Cardiac fibroblast (primary cell): ENCODE results near the gene SH3BP1.

ENCODE experiments used
- DNase-seq, 2 donors: peaks; one replicate each; pipeline versions ENCODE4 v3.0.0 to v3.0.0-alpha.2; 2010; ENCODE audit warnings: low read depth in 2 of 2
- H3K4me3 ChIP-seq, 2 donors: replicated peaks in 1 of 2; 1 replicate in 1 of 2; 2 replicates in 1 of 2; pipeline ENCODE4 v1.5.1; 2011; ENCODE audit warnings: low read depth in 2 of 2, low read length in 2 of 2, mild to moderate bottlenecking in 2 of 2, moderate library complexity in 1 of 2
- CTCF ChIP-seq: IDR thresholded peaks from one replicate; pipeline ENCODE4 v1.5.1; 2011; ENCODE audit warnings: low read depth, mild to moderate bottlenecking, low read length, inconsistent platforms

The SH3BP1 gene

GRCh38 chr22:37672206-37672919 is 32.9 kb downstream of the SH3BP1 start:
- no peak for DNase-seq
- H3K4me3 ChIP-seq: no peak overlapping the region
- no peak for TF ChIP-seq CTCF

GRCh38 chr22:37672920-37673455 is 33.5 kb downstream of the SH3BP1 start:
- no peak overlapping the region for H3K4me3 ChIP-seq
- DNase-seq: no peak
- no peak for TF ChIP-seq CTCF

- no peak for DNase-seq
Observed at GRCh38 chr22:37674248-37674647, 34.8 kb downstream of the SH3BP1 start.

GRCh38 chr22:37674951-37675929 is 35.8 kb downstream of the SH3BP1 start, which contains the start of gene LGALS1:
TSS of gene LGALS1 (plus strand) at chr22:37675636. CDS start at chr22:37675703, 67 bp downstream.
- TF ChIP-seq CTCF: peak; percentile 26
- H3K4me3 ChIP-seq: peak within 1 kb of the TSS; percentile 78 to 94
- DNase-seq: peak; percentile 99

More at GRCh38 chr22:37674248-37674647, 34.8 kb downstream of the SH3BP1 start:
- no peak overlapping the region for H3K4me3 ChIP-seq
- no peak for TF ChIP-seq CTCF

- peak overlapping the region; percentile 78 to 94 for H3K4me3 ChIP-seq
- TF ChIP-seq CTCF: no peak
- DNase-seq: peak; percentile 33 to 49
Observed at GRCh38 chr22:37675930-37676735, 36.7 kb downstream of the SH3BP1 start.
